B cell (primary cell): ENCODE data around the gene RPLP1. TPM values are rescaled to one million over a fixed set of nuclear protein-coding genes. Genes with fewer than 3 reads are reported as not detected.

Experiments
- ATAC-seq: fragments of 200-7000 bp; cut with Tn5 transposase; one replicate; pipeline ENCODE4 v1.10.0; 2021; ENCODE audit warnings: low read depth, mild to moderate bottlenecking, moderate number of reproducible peaks, moderate library complexity
- CTCF ChIA-PET: fragments of 350-600 bp; sonication (Branson Sonifier 250); formaldehyde crosslinking; loops from one replicate; lab custom pipeline; 2021; ENCODE audit warnings: antibody characterized with exemption, inconsistent platforms; lab: Charles Lee
- POLR2A ChIA-PET: fragments of 350-600 bp; sonication (Branson Sonifier 250); formaldehyde crosslinking; loops from one replicate; lab custom pipeline; 2021; ENCODE audit warnings: antibody characterized with exemption; lab: Charles Lee
- DNase-seq: peaks from one replicate; pipeline ENCODE4 v3.0.0; 2013
- H2AFZ ChIP-seq: 2 replicates; pipeline ENCODE4 v1.6.1; 2012; ENCODE audit warnings: mild to moderate bottlenecking, low read depth, low read length; ENCODE audit not compliant: insufficient read depth, poor library complexity, severe bottlenecking
- H3K27ac ChIP-seq, 2 donors: 1 replicate in 1 of 2; 2 replicates in 1 of 2; pipeline ENCODE4 v1.5.1; 2012 to 2013; ENCODE audit warnings: low read length in 2 of 2, mild to moderate bottlenecking in 2 of 2, moderate library complexity in 1 of 2
- H3K27me3 ChIP-seq, 4 experiments: fragments of 200-600 bp in 1 of 4; sonication (generic) in 1 of 4; replicated peaks in 1 of 4; 1 replicate in 2 of 4; 2 replicates in 2 of 4; pipeline versions ENCODE4 v1.6.1 to v1.7.0; 2013 to 2016; ENCODE audit warnings: low read length in 3 of 4, mild to moderate bottlenecking in 2 of 4, mixed read lengths in 1 of 4, moderate library complexity in 1 of 4; ENCODE audit not compliant: insufficient read depth in 4 of 4, control insufficient read depth in 3 of 4; ENCODE audit errors: control extremely low read depth in 1 of 4
- H3K36me3 ChIP-seq, 2 experiments: replicated peaks in 1 of 2; 1 replicate in 1 of 2; 2 replicates in 1 of 2; pipeline versions ENCODE4 v1.6.1 to v1.7.1; 2013; ENCODE audit warnings: low read length in 1 of 2; ENCODE audit not compliant: insufficient read depth in 2 of 2, control insufficient read depth in 1 of 2; ENCODE audit errors: control extremely low read depth in 1 of 2, extremely low read depth in 1 of 2
- H3K4me1 ChIP-seq, 2 donors: fragments of 200-600 bp in 1 of 2; sonication (generic) in 1 of 2; 1 replicate in 1 of 2; 2 replicates in 1 of 2; pipeline versions ENCODE4 v1.5.1 to v1.6.1; 2013 to 2017; ENCODE audit warnings: low read length in 2 of 2; ENCODE audit not compliant: control insufficient read depth in 2 of 2, insufficient read depth in 2 of 2
- H3K4me2 ChIP-seq: replicated peaks from 2 replicates; pipeline ENCODE3; 2012; ENCODE audit warnings: mild to moderate bottlenecking, low read depth, low read length; ENCODE audit not compliant: poor library complexity, severe bottlenecking
- H3K4me3 ChIP-seq, 5 experiments: fragments of 200-600 bp in 1 of 5; sonication (generic) in 1 of 5; 1 replicate in 3 of 5; 2 replicates in 2 of 5; pipeline versions ENCODE4 v1.5.1 to v1.7.0; 2011 to 2016; ENCODE audit warnings: low read length in 4 of 5, mild to moderate bottlenecking in 4 of 5, low read depth in 2 of 5, control low read depth in 1 of 5, moderate library complexity in 1 of 5; ENCODE audit not compliant: insufficient read depth in 1 of 5; ENCODE audit errors: control extremely low read depth in 1 of 5, extremely low read depth in 1 of 5
- H3K79me2 ChIP-seq: fragments of 200-600 bp; sonication (generic); one replicate; pipeline ENCODE4 v1.6.0; 2016; ENCODE audit warnings: low read length; ENCODE audit not compliant: control insufficient read depth, insufficient read depth
- H3K9ac ChIP-seq: fragments of 200-600 bp; sonication (generic); 2 replicates; pipeline ENCODE4 v1.6.1; 2017; ENCODE audit warnings: mild to moderate bottlenecking, low read length, moderate library complexity
- H3K9me3 ChIP-seq, 3 donors: one replicate each; pipeline versions ENCODE4 v1.6.1 to v1.7.1; 2013; ENCODE audit warnings: low read length in 2 of 3; ENCODE audit not compliant: control insufficient read depth in 2 of 3, insufficient read depth in 1 of 3; ENCODE audit errors: control extremely low read depth in 1 of 3
- H4K20me1 ChIP-seq: 2 replicates; pipeline ENCODE4 v1.6.0; 2012; ENCODE audit warnings: mild to moderate bottlenecking, low read length; ENCODE audit not compliant: insufficient read depth, control insufficient read depth, poor library complexity, severe bottlenecking
- H3K27ac Mint-ChIP-seq: one replicate; pipeline ENCODE4 v1.8.0; 2021; ENCODE audit warnings: mixed read lengths
- H3K27me3 Mint-ChIP-seq: one replicate; pipeline ENCODE4 v1.8.0; 2021; ENCODE audit warnings: mixed read lengths
- H3K4me1 Mint-ChIP-seq: one replicate; pipeline ENCODE4 v1.8.0; 2021; ENCODE audit warnings: mixed read lengths
- H3K4me3 Mint-ChIP-seq: one replicate; pipeline ENCODE4 v1.8.0; 2021; ENCODE audit warnings: mixed read lengths
- H3K9me3 Mint-ChIP-seq: one replicate; pipeline ENCODE4 v1.8.0; 2022; ENCODE audit warnings: mixed read lengths; ENCODE audit not compliant: insufficient read depth
- EZH2 ChIP-seq: IDR thresholded peaks from 2 replicates; pipeline ENCODE4 v1.6.1; 2012; ENCODE audit warnings: borderline replicate concordance, low read depth, mild to moderate bottlenecking, moderate library complexity, low read length; ENCODE audit not compliant: insufficient read depth, poor library complexity, severe bottlenecking
- WGBS: methylation state at CpG from one replicate; pipeline ENCODE4 v1.1.5; 2013; ENCODE audit warnings: missing lambda C conversion rate; ENCODE audit not compliant: insufficient coverage; 5-methylcytosine and 5-hydroxymethylcytosine counted together
- intact Hi-C: fragments of 100-400 bp; cut with micrococcal nuclease; formaldehyde crosslinking; loops from one replicate; pipeline ENCODE4 v1.10.0; 2022
- polyA plus RNA-seq: library from polyadenylated mRNA; depleted of rRNA; stranded (reverse); fragments of >200 nt; gene quantifications from 2 replicates; pipeline ENCODE4 v1.2.3, GENCODE V29; 2012
- total RNA-seq, 2 donors: library from RNA; stranded (reverse); fragments of 120-200 nt in 1 of 2; gene quantifications; 1 replicate in 1 of 2; 2 replicates in 1 of 2; pipeline versions ENCODE4 v1.2.3 to v1.2.4, GENCODE V29; 2013 to 2022
- TF ChIP-seq, protein P1 (sequence below): fragments of 200-600 bp; IDR thresholded peaks from one replicate; pipeline ENCODE4 v1.8.0; 2022; ENCODE audit warnings: antibody characterized with exemption, mild to moderate bottlenecking

RPLP1 gene
- total and polyA plus RNA-seq, 2 donors (not counting 1 experiment from before 2014, with no cell fraction given): 2,373 to 2,470 TPM

DNA sequence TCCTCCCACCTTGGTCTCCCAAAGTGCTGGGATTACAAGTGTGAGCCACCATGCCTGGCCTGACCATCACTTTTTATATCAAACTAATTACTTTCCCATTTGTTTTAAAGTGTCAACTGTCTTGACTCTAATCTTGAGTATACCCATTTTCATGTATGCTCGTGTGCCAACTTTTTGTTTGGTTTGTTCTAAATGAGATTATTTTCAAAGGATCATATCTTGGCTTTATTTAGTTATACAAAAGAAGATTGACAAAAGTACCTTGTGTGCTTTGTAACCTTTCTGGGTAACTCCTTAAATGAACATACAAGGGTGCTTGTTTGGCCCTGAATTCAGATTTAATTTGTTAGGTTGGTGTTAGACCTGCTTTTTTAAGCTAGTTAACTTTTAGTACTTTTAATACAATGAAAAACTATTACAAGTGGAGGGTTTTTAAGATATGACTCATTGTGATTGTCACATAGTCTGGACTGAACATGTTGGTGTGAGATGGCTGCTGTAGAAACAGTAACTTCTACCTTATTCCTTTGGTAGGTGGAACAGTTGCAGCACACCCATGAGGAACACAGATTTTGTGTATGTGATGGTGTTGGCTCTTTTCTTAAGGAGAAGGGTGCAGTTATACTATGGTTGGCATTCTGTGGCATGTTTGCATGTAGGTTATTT lies 27.7 kb upstream of the RPLP1 start:
- H3K4me1 Mint-ChIP-seq: no peaks in the 10 kb centered on the region
- Histone ChIP-seq H3K27me3 (no peaks in the 10 kb centered on the region), H3K4me3 (no peak overlapping the region), H4K20me1 (no peaks in the 10 kb centered on the region), H3K9ac (no peak overlapping the region), H3K79me2 (no peaks in the 10 kb centered on the region), H3K27ac (no peak overlapping the region), H3K9me3 (no peaks in the 10 kb centered on the region), H3K4me1 (no peaks in the 10 kb centered on the region), H3K36me3 (peaks cover 0 to 1% of the 10 kb centered on the region in 2 experiments), H3K4me2 (no peak overlapping the region), H2AFZ (no peak overlapping the region)
- ChIA-PET POLR2A (no interaction called here), CTCF (no interaction called here)
- no peak overlapping the region for H3K27ac Mint-ChIP-seq
- WGBS: no CpG with 5 or more reads among the region's 1 CpG
- intact Hi-C loops: no loop called here
- no peak overlapping the region for H3K4me3 Mint-ChIP-seq
- TF ChIP-seq, protein P1, sequence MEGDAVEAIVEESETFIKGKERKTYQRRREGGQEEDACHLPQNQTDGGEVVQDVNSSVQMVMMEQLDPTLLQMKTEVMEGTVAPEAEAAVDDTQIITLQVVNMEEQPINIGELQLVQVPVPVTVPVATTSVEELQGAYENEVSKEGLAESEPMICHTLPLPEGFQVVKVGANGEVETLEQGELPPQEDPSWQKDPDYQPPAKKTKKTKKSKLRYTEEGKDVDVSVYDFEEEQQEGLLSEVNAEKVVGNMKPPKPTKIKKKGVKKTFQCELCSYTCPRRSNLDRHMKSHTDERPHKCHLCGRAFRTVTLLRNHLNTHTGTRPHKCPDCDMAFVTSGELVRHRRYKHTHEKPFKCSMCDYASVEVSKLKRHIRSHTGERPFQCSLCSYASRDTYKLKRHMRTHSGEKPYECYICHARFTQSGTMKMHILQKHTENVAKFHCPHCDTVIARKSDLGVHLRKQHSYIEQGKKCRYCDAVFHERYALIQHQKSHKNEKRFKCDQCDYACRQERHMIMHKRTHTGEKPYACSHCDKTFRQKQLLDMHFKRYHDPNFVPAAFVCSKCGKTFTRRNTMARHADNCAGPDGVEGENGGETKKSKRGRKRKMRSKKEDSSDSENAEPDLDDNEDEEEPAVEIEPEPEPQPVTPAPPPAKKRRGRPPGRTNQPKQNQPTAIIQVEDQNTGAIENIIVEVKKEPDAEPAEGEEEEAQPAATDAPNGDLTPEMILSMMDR: no peak
- no peak for TF ChIP-seq EZH2
- no peaks in the 10 kb centered on the region for H3K9me3 Mint-ChIP-seq
- DNase-seq: no peak
- H3K27me3 Mint-ChIP-seq: no peaks in the 10 kb centered on the region
- ATAC-seq: no peak

DNA sequence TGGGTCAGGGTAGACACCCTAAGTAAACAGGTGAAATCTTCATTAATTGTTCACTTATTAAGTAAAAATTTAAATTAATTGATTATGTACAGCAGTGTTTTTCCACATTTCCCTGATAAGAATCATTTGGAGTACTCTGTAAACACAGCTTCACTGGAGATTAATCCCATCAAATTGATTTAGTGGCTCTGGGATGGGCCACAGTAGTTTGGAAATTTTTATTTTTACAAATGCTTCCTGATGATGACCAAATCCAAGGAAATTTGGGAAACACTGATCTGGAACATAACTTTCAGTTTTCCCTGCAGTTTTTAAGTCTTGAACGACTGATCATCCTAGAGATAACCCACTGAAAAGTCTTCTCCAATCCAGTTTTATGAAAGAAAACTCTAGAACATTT lies 18.8 kb upstream of the RPLP1 start:
- Mint-ChIP-seq H3K4me3 (no peak overlapping the region), H3K4me1 (no peaks in the 10 kb centered on the region), H3K27me3 (no peaks in the 10 kb centered on the region), H3K9me3 (no peaks in the 10 kb centered on the region), H3K27ac (no peak overlapping the region)
- Histone ChIP-seq H3K36me3 (peaks cover 0 to 1% of the 10 kb centered on the region in 2 experiments), H3K27me3 (no peaks in the 10 kb centered on the region), H3K4me2 (no peak overlapping the region), H3K9ac (no peak overlapping the region), H3K9me3 (no peaks in the 10 kb centered on the region), H2AFZ (no peak overlapping the region), H3K4me1 (no peaks in the 10 kb centered on the region), H3K79me2 (no peaks in the 10 kb centered on the region), H3K4me3 (no peak overlapping the region), H4K20me1 (no peaks in the 10 kb centered on the region), H3K27ac (no peak overlapping the region)
- 83% methylated on average over 1 of the region's 1 CpG for WGBS
- ChIA-PET POLR2A (no interaction called here), CTCF (no interaction called here)
- intact Hi-C loops: no loop called here
- ATAC-seq: no peak
- no peak for TF ChIP-seq EZH2
- TF ChIP-seq, protein P1: no peak
- DNase-seq: no peak
